DOHH2 (cell line): Measurements from ENCODE around the gene RTTN.

Experiments used
- EZH2phosphoT487 ChIP-seq: fragments of 200-600 bp; sonication (generic); IDR thresholded peaks from 2 replicates; pipeline ENCODE4 v1.6.1; 2017; ENCODE audit warnings: borderline replicate concordance, mild to moderate bottlenecking, antibody characterized with exemption, low read length, moderate library complexity, mixed read lengths
- TF ChIP-seq, protein P1 (sequence below): fragments of 200-600 bp; sonication (generic); IDR thresholded peaks from one replicate; pipeline ENCODE4 v1.5.1; 2014; ENCODE audit warnings: antibody characterized with exemption, mild to moderate bottlenecking, low read depth, low read length; ENCODE audit not compliant: poor library complexity, severe bottlenecking

DNA sequence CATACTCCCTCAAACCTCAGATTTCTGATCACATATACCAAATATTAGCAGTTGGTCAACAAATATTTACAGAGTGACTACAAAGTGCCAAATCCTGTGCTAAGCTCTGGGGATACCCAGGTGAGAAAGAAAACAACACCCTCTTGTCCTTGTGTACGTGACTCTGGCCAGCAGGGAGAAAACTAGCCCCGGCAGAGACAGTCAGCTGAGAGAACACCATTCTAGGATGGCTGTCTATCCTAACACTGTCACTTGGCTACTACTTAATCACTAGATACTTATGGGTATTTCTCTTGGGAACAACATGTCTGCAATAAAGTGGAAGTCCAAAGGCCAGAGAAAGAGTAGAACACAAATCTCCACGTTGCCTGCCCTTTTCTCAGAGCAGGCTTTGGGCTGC lies 199.9 kb downstream of the RTTN start:
- TF ChIP-seq, protein P1, sequence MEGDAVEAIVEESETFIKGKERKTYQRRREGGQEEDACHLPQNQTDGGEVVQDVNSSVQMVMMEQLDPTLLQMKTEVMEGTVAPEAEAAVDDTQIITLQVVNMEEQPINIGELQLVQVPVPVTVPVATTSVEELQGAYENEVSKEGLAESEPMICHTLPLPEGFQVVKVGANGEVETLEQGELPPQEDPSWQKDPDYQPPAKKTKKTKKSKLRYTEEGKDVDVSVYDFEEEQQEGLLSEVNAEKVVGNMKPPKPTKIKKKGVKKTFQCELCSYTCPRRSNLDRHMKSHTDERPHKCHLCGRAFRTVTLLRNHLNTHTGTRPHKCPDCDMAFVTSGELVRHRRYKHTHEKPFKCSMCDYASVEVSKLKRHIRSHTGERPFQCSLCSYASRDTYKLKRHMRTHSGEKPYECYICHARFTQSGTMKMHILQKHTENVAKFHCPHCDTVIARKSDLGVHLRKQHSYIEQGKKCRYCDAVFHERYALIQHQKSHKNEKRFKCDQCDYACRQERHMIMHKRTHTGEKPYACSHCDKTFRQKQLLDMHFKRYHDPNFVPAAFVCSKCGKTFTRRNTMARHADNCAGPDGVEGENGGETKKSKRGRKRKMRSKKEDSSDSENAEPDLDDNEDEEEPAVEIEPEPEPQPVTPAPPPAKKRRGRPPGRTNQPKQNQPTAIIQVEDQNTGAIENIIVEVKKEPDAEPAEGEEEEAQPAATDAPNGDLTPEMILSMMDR = no peak
- no peak for TF ChIP-seq EZH2phosphoT487
